Esophagus muscularis mucosa (tissue), 3 donors: ENCODE data around the gene CAPN9.

Experiments
- EP300 ChIP-seq: sonication (generic); formaldehyde crosslinking; IDR thresholded peaks from one replicate; pipeline ENCODE4 v1.6.1; 2017; ENCODE audit warnings: antibody characterized with exemption
- TF ChIP-seq, protein P1 (sequence below), 3 experiments: fragments of 200-600 bp in 2 of 3; fragments of 450-650 bp in 1 of 3; sonication (generic) in 2 of 3; IDR thresholded peaks; one replicate each; pipeline ENCODE4 v1.5.1; 2017 to 2019; ENCODE audit warnings: antibody characterized with exemption in 3 of 3, mild to moderate bottlenecking in 2 of 3, moderate library complexity in 1 of 3

DNA sequence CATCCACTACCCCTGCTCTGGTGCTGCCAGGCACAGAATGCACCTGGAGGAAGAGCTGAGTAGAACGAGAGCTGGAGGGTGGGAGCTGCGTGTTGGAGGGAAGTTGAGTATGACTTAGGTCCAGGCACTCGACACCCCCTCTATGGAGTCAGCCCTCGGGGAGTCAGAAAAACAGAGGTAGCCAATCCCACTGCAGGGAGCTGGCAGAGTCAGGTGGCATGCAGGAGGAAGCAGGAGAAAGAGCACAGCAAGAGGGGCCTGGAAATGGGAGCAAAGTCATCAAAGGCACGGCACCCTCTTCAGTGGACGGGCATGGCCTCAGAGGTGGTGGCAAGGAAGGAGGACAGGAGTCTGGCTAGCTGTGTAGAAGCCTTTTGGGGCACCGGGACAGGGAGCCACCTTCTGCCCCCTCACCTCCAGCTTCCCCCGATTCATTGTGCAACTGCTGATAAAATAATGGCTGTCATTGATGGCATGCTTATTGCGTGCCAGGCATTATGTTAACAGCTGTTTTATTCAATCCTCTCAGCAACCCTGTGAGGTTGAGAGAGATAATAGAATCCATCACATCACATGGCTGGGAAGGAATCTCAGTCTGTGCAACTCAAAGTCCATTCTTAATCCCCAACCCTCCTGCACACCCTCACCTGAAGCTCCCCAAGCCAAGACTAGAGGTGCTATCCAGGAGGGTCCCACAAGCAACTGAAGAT lies 79.1 kb downstream of the CAPN9 start:
- TF ChIP-seq, protein P1, sequence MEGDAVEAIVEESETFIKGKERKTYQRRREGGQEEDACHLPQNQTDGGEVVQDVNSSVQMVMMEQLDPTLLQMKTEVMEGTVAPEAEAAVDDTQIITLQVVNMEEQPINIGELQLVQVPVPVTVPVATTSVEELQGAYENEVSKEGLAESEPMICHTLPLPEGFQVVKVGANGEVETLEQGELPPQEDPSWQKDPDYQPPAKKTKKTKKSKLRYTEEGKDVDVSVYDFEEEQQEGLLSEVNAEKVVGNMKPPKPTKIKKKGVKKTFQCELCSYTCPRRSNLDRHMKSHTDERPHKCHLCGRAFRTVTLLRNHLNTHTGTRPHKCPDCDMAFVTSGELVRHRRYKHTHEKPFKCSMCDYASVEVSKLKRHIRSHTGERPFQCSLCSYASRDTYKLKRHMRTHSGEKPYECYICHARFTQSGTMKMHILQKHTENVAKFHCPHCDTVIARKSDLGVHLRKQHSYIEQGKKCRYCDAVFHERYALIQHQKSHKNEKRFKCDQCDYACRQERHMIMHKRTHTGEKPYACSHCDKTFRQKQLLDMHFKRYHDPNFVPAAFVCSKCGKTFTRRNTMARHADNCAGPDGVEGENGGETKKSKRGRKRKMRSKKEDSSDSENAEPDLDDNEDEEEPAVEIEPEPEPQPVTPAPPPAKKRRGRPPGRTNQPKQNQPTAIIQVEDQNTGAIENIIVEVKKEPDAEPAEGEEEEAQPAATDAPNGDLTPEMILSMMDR (IDR thresholded peaks at IDR 0.05), result no peak
- TF ChIP-seq EP300, result no peak
